IMR-90 (cell line): ENCODE data around the gene BPIFB1. TPM values are rescaled to one million over a fixed set of nuclear protein-coding genes. Genes with fewer than 3 reads are reported as not detected.

Experiments used
- ATAC-seq: fragments of 200-7000 bp; cut with Tn5 transposase; 2 replicates; pipeline ENCODE4 v1.9.1; 2020; ENCODE audit warnings: low read depth, mild to moderate bottlenecking, moderate library complexity
- BruUV-seq: library from RNA; stranded (reverse); fragments of 400-500 nt; replicated peaks from 2 replicates; lab custom pipeline; 2021; lab: Mats Ljungman, UMichigan
- CTCF ChIA-PET: fragments of 300-600 bp; formaldehyde crosslinking; extraction: SDS; loops from one replicate; lab custom pipeline; 2021; ENCODE audit warnings: antibody characterized with exemption; lab: Yijun Ruan, JAX
- POLR2A ChIA-PET: fragments of 300-600 bp; sonication (Branson Sonifier 250); formaldehyde crosslinking; loops from one replicate; lab custom pipeline; 2022; ENCODE audit warnings: antibody characterized with exemption; ENCODE audit not compliant: unreplicated experiment; lab: Charles Lee
- DNase-seq: peaks from one replicate; pipeline ENCODE4 v3.0.0; 2013
- H2AFZ ChIP-seq: replicated peaks from 2 replicates; pipeline ENCODE3; 2013; ENCODE audit warnings: low read length, mild to moderate bottlenecking; ENCODE audit not compliant: poor library complexity
- H2AK5ac ChIP-seq: 2 replicates; pipeline ENCODE4 v1.6.1; 2013; ENCODE audit warnings: low read depth, low read length, inconsistent platforms
- H2AK9ac ChIP-seq: replicated peaks from 2 replicates; pipeline ENCODE3; 2013; ENCODE audit warnings: mild to moderate bottlenecking, low read depth, low read length, moderate library complexity; ENCODE audit not compliant: poor library complexity
- H2BK120ac ChIP-seq: 2 replicates; pipeline ENCODE4 v1.6.1; 2013; ENCODE audit warnings: low read depth, low read length, inconsistent platforms
- H2BK15ac ChIP-seq: 3 replicates; pipeline ENCODE4 v1.6.1; 2013; ENCODE audit warnings: low read depth, low read length, inconsistent platforms
- H2BK20ac ChIP-seq: 2 replicates; pipeline ENCODE4 v1.6.1; 2013; ENCODE audit warnings: low read depth, mild to moderate bottlenecking, inconsistent platforms, low read length, moderate library complexity
- H2BK5ac ChIP-seq: 2 replicates; pipeline ENCODE4 v1.6.1; 2013; ENCODE audit warnings: mild to moderate bottlenecking, low read depth, low read length, inconsistent platforms; ENCODE audit not compliant: poor library complexity, severe bottlenecking
- H3K14ac ChIP-seq: replicated peaks from 2 replicates; pipeline ENCODE4 v1.6.1; 2013; ENCODE audit warnings: low read depth, low read length, inconsistent platforms
- H3K18ac ChIP-seq: 2 replicates; pipeline ENCODE4 v1.6.1; 2013; ENCODE audit warnings: low read depth, low read length, control low read depth
- H3K23ac ChIP-seq: 2 replicates; pipeline ENCODE4 v1.6.1; 2013; ENCODE audit warnings: low read depth, low read length, inconsistent platforms
- H3K27ac ChIP-seq: 2 replicates; pipeline ENCODE4 v1.5.1; 2013; ENCODE audit warnings: mild to moderate bottlenecking, control low read depth, low read length; ENCODE audit not compliant: insufficient read depth
- H3K27me3 ChIP-seq: 2 replicates; pipeline ENCODE4 v1.6.1; 2013; ENCODE audit warnings: low read length; ENCODE audit not compliant: control insufficient read depth, insufficient read depth
- H3K36me3 ChIP-seq: 2 replicates; pipeline ENCODE4 v1.6.1; 2013; ENCODE audit warnings: low read length, mixed read lengths; ENCODE audit not compliant: control insufficient read depth, insufficient read depth
- H3K4ac ChIP-seq: 2 replicates; pipeline ENCODE4 v1.6.1; 2013; ENCODE audit warnings: low read depth, low read length, inconsistent platforms
- H3K4me1 ChIP-seq: 2 replicates; pipeline ENCODE4 v1.6.1; 2013; ENCODE audit warnings: low read length, mixed read lengths; ENCODE audit not compliant: control insufficient read depth, insufficient read depth
- H3K4me2 ChIP-seq: 2 replicates; pipeline ENCODE4 v1.6.1; 2013; ENCODE audit warnings: low read depth, mild to moderate bottlenecking, control low read depth, low read length, moderate library complexity
- H3K4me3 ChIP-seq: 2 replicates; pipeline ENCODE4 v1.5.1; 2013; ENCODE audit warnings: low read depth, mild to moderate bottlenecking, control low read depth, low read length, moderate library complexity; ENCODE audit not compliant: insufficient read depth
- H3K56ac ChIP-seq: 2 replicates; pipeline ENCODE4 v1.6.1; 2013; ENCODE audit warnings: low read length, inconsistent platforms; ENCODE audit not compliant: insufficient read depth; ENCODE audit errors: extremely low read depth
- H3K79me1 ChIP-seq, 2 experiments: 2 replicates each; pipeline ENCODE4 v1.6.1; 2013; ENCODE audit warnings: low read length in 2 of 2, inconsistent platforms in 1 of 2, low read depth in 1 of 2
- H3K9ac ChIP-seq: 2 replicates; pipeline ENCODE4 v1.6.1; 2013; ENCODE audit warnings: low read depth, low read length, control low read depth
- H3K9me1 ChIP-seq: 2 replicates; pipeline ENCODE4 v1.6.1; 2013; ENCODE audit warnings: low read length, inconsistent platforms; ENCODE audit not compliant: insufficient read depth
- H3K9me3 ChIP-seq: 2 replicates; pipeline ENCODE4 v1.6.1; 2013; ENCODE audit warnings: low read length; ENCODE audit not compliant: control insufficient read depth, insufficient read depth
- H4K20me1 ChIP-seq: 2 replicates; pipeline ENCODE4 v1.6.1; 2013; ENCODE audit warnings: low read length, inconsistent platforms; ENCODE audit not compliant: insufficient read depth
- H4K5ac ChIP-seq: 2 replicates; pipeline ENCODE4 v1.6.1; 2013; ENCODE audit warnings: mild to moderate bottlenecking, low read depth, low read length, control low read depth
- H4K8ac ChIP-seq, 2 experiments: 2 replicates each; pipeline ENCODE4 v1.6.1; 2013; ENCODE audit warnings: low read depth in 2 of 2, low read length in 2 of 2, control low read depth in 1 of 2, inconsistent platforms in 1 of 2
- H4K91ac ChIP-seq: 2 replicates; pipeline ENCODE4 v1.6.1; 2013; ENCODE audit warnings: low read depth, low read length, inconsistent platforms; ENCODE audit not compliant: insufficient read depth
- CEBPB ChIP-seq: IDR thresholded peaks from 2 replicates; pipeline ENCODE4 v1.6.1; 2012; ENCODE audit warnings: low read depth, low read length, improper control_type of control experiment
- CHD1 ChIP-seq: IDR thresholded peaks from 2 replicates; pipeline ENCODE4 v1.6.1; 2012; ENCODE audit warnings: low read depth, low read length, improper control_type of control experiment
- MAZ ChIP-seq: IDR thresholded peaks from 2 replicates; pipeline ENCODE4 v1.6.1; 2012; ENCODE audit warnings: low read depth, mild to moderate bottlenecking, low read length, improper control_type of control experiment, moderate library complexity, borderline replicate concordance
- SMC3 ChIP-seq: fragments of 150-350 bp; IDR thresholded peaks from 2 replicates; pipeline ENCODE4 v1.6.1; 2016; ENCODE audit warnings: low read depth, mild to moderate bottlenecking, antibody characterized with exemption, low read length, moderate library complexity
- WGBS, 2 experiments: methylation state at CpG; one replicate each; pipeline versions ENCODE4 v1.1.5 to v1.1.7; 2013; ENCODE audit warnings: missing lambda C conversion rate in 2 of 2; ENCODE audit not compliant: insufficient read length in 1 of 2; ENCODE audit errors: extremely low coverage in 2 of 2; 5-methylcytosine and 5-hydroxymethylcytosine counted together
- dilution Hi-C: fragments of 300-500 bp; cut with HindIII; formaldehyde crosslinking; loops from one replicate; pipeline ENCODE4 v1.14.3; 2018; ENCODE audit warnings: low sequenced_read_pairs; ENCODE audit not compliant: unreplicated experiment
- in situ Hi-C: fragments of 300-500 bp; cut with MboI; formaldehyde crosslinking; loops from 3 replicates; pipeline ENCODE4 v1.14.3; 2019; ENCODE audit warnings: low sequenced_read_pairs, inconsistent platforms, mixed read lengths
- intact Hi-C: fragments of 100-400 bp; cut with micrococcal nuclease; formaldehyde crosslinking; loops from 2 replicates; pipeline ENCODE4 v1.10.0; 2022
- polyA plus RNA-seq, 3 experiments: library from polyadenylated mRNA; depleted of rRNA; stranded (reverse); fragments of >200 nt; gene quantifications; 2 replicates each; pipeline ENCODE4 v1.2.3, GENCODE V29; 2012; ENCODE audit warnings: low replicate concordance in 1 of 3
- total RNA-seq: library from RNA; depleted of rRNA; stranded (reverse); fragments of >200 nt; gene quantifications from 2 replicates; pipeline ENCODE4 v1.2.3, GENCODE V29; 2012
- TF ChIP-seq, protein P1 (sequence below): fragments of 150-350 bp; IDR thresholded peaks from 2 replicates; pipeline ENCODE4 v1.6.1; 2016; ENCODE audit warnings: low read depth, mild to moderate bottlenecking, low read length, moderate library complexity, borderline replicate concordance

The BPIFB1 gene
- total and polyA plus RNA-seq, 2 of the 4 experiments (the other 2 are of a cell fraction): not detected

DNA sequence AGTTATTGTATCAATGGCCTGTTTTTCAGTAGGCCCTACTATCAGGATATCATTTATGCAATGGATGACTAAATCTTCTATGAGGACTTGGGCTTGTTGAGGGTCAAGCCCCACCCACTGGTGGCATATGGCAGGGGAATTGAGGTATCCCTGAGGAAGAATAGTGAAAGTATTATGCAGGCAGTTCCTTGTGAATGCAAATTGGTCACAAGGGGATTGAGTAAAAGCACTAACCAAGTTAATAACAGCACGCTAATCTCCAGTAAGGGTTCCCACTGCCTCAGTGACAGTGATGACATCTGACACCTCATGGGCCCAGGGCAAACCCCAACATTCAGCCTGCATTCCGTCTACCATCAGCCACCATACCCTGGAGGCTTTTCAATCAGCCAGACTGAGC is 32.3 kb upstream of the BPIFB1 start:
- Histone ChIP-seq H3K9me1 (no peaks in the 10 kb centered on the region), H2BK15ac (no peak overlapping the region), H4K91ac (no peak overlapping the region), H3K18ac (no peak overlapping the region), H2AFZ (no peak overlapping the region), H3K4ac (no peak overlapping the region), H3K9ac (no peak overlapping the region), H3K79me1 (no peaks in the 10 kb centered on the region), H3K9me3 (no peaks in the 10 kb centered on the region), H3K14ac (no peak overlapping the region), H3K27me3 (no peaks in the 10 kb centered on the region), H3K36me3 (no peaks in the 10 kb centered on the region), H2AK9ac (no peak overlapping the region), H3K4me2 (no peak overlapping the region), H3K4me3 (no peak overlapping the region), H4K20me1 (no peaks in the 10 kb centered on the region), H3K4me1 (no peaks in the 10 kb centered on the region), H2AK5ac (no peak overlapping the region), H3K56ac (no peak overlapping the region), H4K8ac (no peak overlapping the region), H2BK5ac (no peak overlapping the region), H3K27ac (no peak overlapping the region), H4K5ac (no peak overlapping the region), H2BK120ac (no peak overlapping the region), H2BK20ac (no peak overlapping the region), H3K23ac (no peak overlapping the region)
- dilution Hi-C loops (no loop called here), in situ Hi-C loops (no loop called here), intact Hi-C loops (no loop called here)
- ChIA-PET POLR2A (no interaction called here), CTCF (interaction anchor here (0.6 kb wide), 1 partner anchor 177 kb away, joined by 6 read pairs; no protein-coding TSS in a partner anchor)
- DNase-seq (no peak), ATAC-seq (no peak)
- TF ChIP-seq MAZ (no peak), CEBPB (no peak), SMC3 (no peak), CHD1 (no peak)
- TF ChIP-seq, protein P1, sequence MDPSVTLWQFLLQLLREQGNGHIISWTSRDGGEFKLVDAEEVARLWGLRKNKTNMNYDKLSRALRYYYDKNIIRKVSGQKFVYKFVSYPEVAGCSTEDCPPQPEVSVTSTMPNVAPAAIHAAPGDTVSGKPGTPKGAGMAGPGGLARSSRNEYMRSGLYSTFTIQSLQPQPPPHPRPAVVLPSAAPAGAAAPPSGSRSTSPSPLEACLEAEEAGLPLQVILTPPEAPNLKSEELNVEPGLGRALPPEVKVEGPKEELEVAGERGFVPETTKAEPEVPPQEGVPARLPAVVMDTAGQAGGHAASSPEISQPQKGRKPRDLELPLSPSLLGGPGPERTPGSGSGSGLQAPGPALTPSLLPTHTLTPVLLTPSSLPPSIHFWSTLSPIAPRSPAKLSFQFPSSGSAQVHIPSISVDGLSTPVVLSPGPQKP: no peak
- no CpG with 5 or more reads among the region's 2 CpGs for WGBS, 2 experiments
- no TSS peak for BruUV-seq
